Astrocyte (in vitro differentiated cells and primary cell): Measurements from ENCODE around the gene FAM168A. TPM values are rescaled to one million over a fixed set of nuclear protein-coding genes. Genes with fewer than 3 reads are reported as not detected.
"Not testable (repeated sequence)": the region's sequence is repeated elsewhere in the genome, so short reads cannot be mapped to it uniquely, and the experiment has no call there.

Source experiments
- DNase-seq: peaks from one replicate; pipeline ENCODE4 v3.0.0-alpha.2; 2010; ENCODE audit warnings: low read depth
- FAIRE-seq: peaks from 2 replicates; lab custom pipeline; 2011; peaks lifted over from hg19 to GRCh38; lab: Jason Lieb, UNC
- H2AFZ ChIP-seq: 2 replicates; pipeline ENCODE4 v1.6.0; 2012; ENCODE audit warnings: low read depth, low read length, inconsistent platforms
- H3K27ac ChIP-seq: 2 replicates; pipeline ENCODE4 v1.5.1; 2011; ENCODE audit warnings: low read depth, low read length, inconsistent platforms
- H3K27me3 ChIP-seq: 2 replicates; pipeline ENCODE4 v1.6.0; 2011; ENCODE audit warnings: low read length, inconsistent platforms; ENCODE audit not compliant: insufficient read depth
- H3K36me3 ChIP-seq: 2 replicates; pipeline ENCODE4 v1.5.1; 2011; ENCODE audit warnings: low read length, inconsistent platforms; ENCODE audit not compliant: insufficient read depth
- H3K4me1 ChIP-seq: 2 replicates; pipeline ENCODE4 v1.5.1; 2011; ENCODE audit warnings: low read length, inconsistent platforms; ENCODE audit not compliant: insufficient read depth
- H3K4me2 ChIP-seq: 2 replicates; pipeline ENCODE4 v1.6.0; 2012; ENCODE audit warnings: low read length, inconsistent platforms
- H3K4me3 ChIP-seq: 2 replicates; pipeline ENCODE4 v1.5.1; 2011; ENCODE audit warnings: low read depth, mild to moderate bottlenecking, low read length, inconsistent platforms; ENCODE audit not compliant: insufficient read depth
- H3K79me2 ChIP-seq: 2 replicates; pipeline ENCODE4 v1.6.0; 2012; ENCODE audit warnings: mild to moderate bottlenecking, low read length, inconsistent platforms; ENCODE audit not compliant: insufficient read depth
- H3K9ac ChIP-seq: 2 replicates; pipeline ENCODE4 v1.6.0; 2012; ENCODE audit warnings: mild to moderate bottlenecking, low read length, inconsistent platforms
- H3K9me3 ChIP-seq: 2 replicates; pipeline ENCODE4 v1.5.1; 2012; ENCODE audit warnings: low read depth, mild to moderate bottlenecking, low read length, inconsistent platforms; ENCODE audit not compliant: insufficient read depth
- H4K20me1 ChIP-seq: 2 replicates; pipeline ENCODE4 v1.6.0; 2012; ENCODE audit warnings: low read length, inconsistent platforms; ENCODE audit not compliant: insufficient read depth
- H3K27ac Mint-ChIP-seq: one replicate; pipeline ENCODE4 v1.8.0; 2021; ENCODE audit warnings: mild to moderate bottlenecking, mixed read lengths; ENCODE audit not compliant: unreplicated experiment
- H3K27me3 Mint-ChIP-seq: one replicate; pipeline ENCODE4 v1.8.0; 2021; ENCODE audit warnings: low read depth, mixed read lengths; ENCODE audit not compliant: unreplicated experiment
- H3K36me3 Mint-ChIP-seq: one replicate; pipeline ENCODE4 v1.8.0; 2021; ENCODE audit warnings: low read depth, mixed read lengths; ENCODE audit not compliant: unreplicated experiment
- H3K4me1 Mint-ChIP-seq: one replicate; pipeline ENCODE4 v1.8.0; 2021; ENCODE audit warnings: low read depth, mixed read lengths; ENCODE audit not compliant: unreplicated experiment
- H3K4me3 Mint-ChIP-seq: one replicate; pipeline ENCODE4 v1.8.0; 2021; ENCODE audit warnings: mild to moderate bottlenecking, moderate library complexity, mixed read lengths; ENCODE audit not compliant: unreplicated experiment
- H3K9me3 Mint-ChIP-seq: one replicate; pipeline ENCODE4 v1.8.0; 2021; ENCODE audit warnings: mild to moderate bottlenecking, mixed read lengths; ENCODE audit not compliant: unreplicated experiment
- EZH2 ChIP-seq: IDR thresholded peaks from 2 replicates; pipeline ENCODE4 v1.6.1; 2012; ENCODE audit warnings: mild to moderate bottlenecking, low read length, inconsistent platforms; ENCODE audit not compliant: insufficient read depth
- total RNA-seq: library from RNA; stranded (reverse); gene quantifications from 2 replicates; pipeline ENCODE4 v1.2.1, GENCODE V29; 2021
- TF ChIP-seq, protein P1 (sequence below): IDR thresholded peaks from 2 replicates; pipeline ENCODE4 v1.5.1; 2011; ENCODE audit warnings: low read depth, mild to moderate bottlenecking, inconsistent platforms, low read length, moderate library complexity; ENCODE audit not compliant: insufficient read depth

FAM168A gene
- total RNA-seq, 1 donor from 2014 or later, result 44.8 TPM

DNA sequence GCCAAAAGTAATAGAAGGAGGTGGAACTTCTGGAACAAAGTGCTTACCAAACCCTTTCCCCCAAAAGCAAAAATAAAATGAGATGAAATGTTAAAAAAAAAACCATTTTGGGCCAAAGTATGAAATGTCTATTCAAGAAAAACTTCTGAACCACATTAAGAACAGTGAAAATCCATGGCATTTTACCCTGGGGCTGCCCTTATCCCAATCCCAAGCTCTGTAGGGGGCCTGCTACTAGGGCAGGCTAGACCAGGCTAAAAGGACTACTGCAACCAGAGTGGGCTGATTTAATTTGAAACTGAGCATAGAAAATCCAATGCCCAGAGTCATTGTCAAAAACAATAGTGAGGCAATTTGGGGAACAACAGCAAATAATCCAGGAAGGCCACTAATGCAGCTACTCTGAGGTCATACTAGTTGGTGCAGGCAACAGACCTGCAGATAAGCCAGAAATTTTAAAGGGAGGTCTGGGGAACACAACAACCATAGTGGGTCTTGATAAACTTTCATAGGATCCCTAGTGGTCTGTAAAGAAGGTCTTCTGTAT lies 122.3 kb downstream of the FAM168A start:
- no peaks in the 10 kb centered on the region for H3K9me3 ChIP-seq
- H3K36me3 Mint-ChIP-seq, result peaks cover 10% of the 10 kb centered on the region
- no peak overlapping the region for H3K4me2 ChIP-seq
- H3K4me1 Mint-ChIP-seq, result peaks cover 5% of the 10 kb centered on the region
- H3K4me3 ChIP-seq, result no peak overlapping the region
- H4K20me1 ChIP-seq, result peaks cover 50% of the 10 kb centered on the region
- H3K4me1 ChIP-seq, result no peaks in the 10 kb centered on the region
- no peak overlapping the region for H3K27ac ChIP-seq
- peaks cover 19% of the 10 kb centered on the region for H3K79me2 ChIP-seq
- H3K27me3 ChIP-seq, result no peaks in the 10 kb centered on the region
- H3K4me3 Mint-ChIP-seq, result no peak overlapping the region
- H2AFZ ChIP-seq, result no peak overlapping the region
- no peak overlapping the region for H3K27ac Mint-ChIP-seq
- TF ChIP-seq EZH2, result no peak
- TF ChIP-seq, protein P1, sequence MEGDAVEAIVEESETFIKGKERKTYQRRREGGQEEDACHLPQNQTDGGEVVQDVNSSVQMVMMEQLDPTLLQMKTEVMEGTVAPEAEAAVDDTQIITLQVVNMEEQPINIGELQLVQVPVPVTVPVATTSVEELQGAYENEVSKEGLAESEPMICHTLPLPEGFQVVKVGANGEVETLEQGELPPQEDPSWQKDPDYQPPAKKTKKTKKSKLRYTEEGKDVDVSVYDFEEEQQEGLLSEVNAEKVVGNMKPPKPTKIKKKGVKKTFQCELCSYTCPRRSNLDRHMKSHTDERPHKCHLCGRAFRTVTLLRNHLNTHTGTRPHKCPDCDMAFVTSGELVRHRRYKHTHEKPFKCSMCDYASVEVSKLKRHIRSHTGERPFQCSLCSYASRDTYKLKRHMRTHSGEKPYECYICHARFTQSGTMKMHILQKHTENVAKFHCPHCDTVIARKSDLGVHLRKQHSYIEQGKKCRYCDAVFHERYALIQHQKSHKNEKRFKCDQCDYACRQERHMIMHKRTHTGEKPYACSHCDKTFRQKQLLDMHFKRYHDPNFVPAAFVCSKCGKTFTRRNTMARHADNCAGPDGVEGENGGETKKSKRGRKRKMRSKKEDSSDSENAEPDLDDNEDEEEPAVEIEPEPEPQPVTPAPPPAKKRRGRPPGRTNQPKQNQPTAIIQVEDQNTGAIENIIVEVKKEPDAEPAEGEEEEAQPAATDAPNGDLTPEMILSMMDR, result no peak
- DNase-seq (no peak), FAIRE-seq (no peak)
- H3K9me3 Mint-ChIP-seq, result peaks cover 5% of the 10 kb centered on the region
- H3K9ac ChIP-seq, result no peak overlapping the region
- no peaks in the 10 kb centered on the region for H3K36me3 ChIP-seq
- H3K27me3 Mint-ChIP-seq, result no peaks in the 10 kb centered on the region

DNA sequence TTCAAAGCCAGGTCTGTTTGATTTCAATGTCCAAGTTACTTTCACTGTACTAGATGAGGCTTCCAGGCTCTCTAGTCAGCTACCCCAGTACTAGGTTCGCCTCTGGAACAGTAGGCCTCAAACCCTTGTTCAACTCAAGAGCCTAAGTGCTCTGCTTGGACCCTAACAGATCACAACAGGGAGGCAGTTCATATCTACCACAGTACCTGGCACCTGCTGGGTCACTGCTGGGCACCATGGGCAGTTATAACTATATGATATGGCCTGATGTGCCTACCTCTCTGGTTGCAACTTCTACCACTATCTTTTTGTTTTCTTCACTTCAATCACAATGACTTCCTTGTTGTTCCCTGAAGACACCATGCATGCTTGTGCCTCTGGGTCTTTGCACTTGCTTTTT lies 124.7 kb downstream of the FAM168A start:
- peaks cover 37% of the 10 kb centered on the region for H4K20me1 ChIP-seq
- H3K79me2 ChIP-seq, result peaks cover 19% of the 10 kb centered on the region
- FAIRE-seq (no peak), DNase-seq (no peak)
- peak overlapping the region; percentile 41 for H3K4me3 Mint-ChIP-seq
- H3K36me3 Mint-ChIP-seq, result peaks cover 12% of the 10 kb centered on the region
- no peak overlapping the region for H3K4me2 ChIP-seq
- H3K36me3 ChIP-seq, result no peaks in the 10 kb centered on the region
- no peak overlapping the region for H2AFZ ChIP-seq
- H3K27ac ChIP-seq, result no peak overlapping the region
- no peak overlapping the region for H3K4me3 ChIP-seq
- peaks cover 5% of the 10 kb centered on the region for H3K9me3 Mint-ChIP-seq
- TF ChIP-seq, protein P1, result no peak
- no peak for TF ChIP-seq EZH2
- no peak overlapping the region for H3K9ac ChIP-seq
- H3K9me3 ChIP-seq, result no peaks in the 10 kb centered on the region
- no peaks in the 10 kb centered on the region for H3K27me3 ChIP-seq
- H3K27me3 Mint-ChIP-seq, result no peaks in the 10 kb centered on the region
- H3K4me1 ChIP-seq, result no peaks in the 10 kb centered on the region
- no peak overlapping the region for H3K27ac Mint-ChIP-seq
- peaks cover 5% of the 10 kb centered on the region for H3K4me1 Mint-ChIP-seq

DNA sequence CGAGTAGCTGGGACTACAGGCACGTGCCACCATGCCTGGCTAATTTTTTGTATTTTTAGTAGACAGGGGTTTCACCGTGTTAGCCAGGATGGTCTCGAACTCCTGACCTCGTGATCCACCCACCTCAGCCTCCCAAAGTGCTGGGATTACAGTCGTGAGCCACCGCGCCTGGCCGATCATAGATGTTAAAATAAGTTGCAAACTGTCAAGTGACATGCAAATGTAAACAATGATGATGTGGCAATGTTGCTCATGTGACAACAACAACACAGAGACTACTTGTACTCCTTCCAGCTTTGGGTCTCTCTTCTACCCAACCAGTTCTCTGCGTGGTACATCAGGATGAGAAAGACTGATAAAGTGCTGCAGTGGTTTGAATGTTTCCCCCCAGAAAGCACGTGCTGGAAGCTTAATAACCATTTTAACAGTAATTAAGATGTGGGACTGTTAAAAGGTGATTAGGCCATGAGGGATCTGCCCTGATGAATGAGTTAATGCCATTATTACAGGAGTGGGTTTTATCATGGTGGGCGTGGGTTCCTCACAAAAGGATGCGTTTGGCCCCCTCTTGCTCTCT lies 127.8 kb downstream of the FAM168A start:
- not testable (repeated sequence) for H3K27me3 Mint-ChIP-seq, H3K27ac ChIP-seq, H3K36me3 Mint-ChIP-seq, H3K9ac ChIP-seq, H3K4me2 ChIP-seq, H3K9me3 ChIP-seq, H2AFZ ChIP-seq, DNase-seq, H3K36me3 ChIP-seq, H3K4me1 ChIP-seq, H3K27me3 ChIP-seq, H3K4me3 Mint-ChIP-seq, FAIRE-seq, H3K79me2 ChIP-seq, H3K9me3 Mint-ChIP-seq, H3K4me3 ChIP-seq, H3K27ac Mint-ChIP-seq
- H3K4me1 Mint-ChIP-seq, result peaks cover 11% of the 10 kb centered on the region
- peaks cover 31% of the 10 kb centered on the region for H4K20me1 ChIP-seq
